Activated T-cell treated with anti-CD3 and anti-CD28 coated beads for 4 hours (primary cell): Measurements from ENCODE around the gene UBA5.
A peak's percentile ranks its signal among the peaks of the same experiment; 100 is the strongest.

Source experiments
- DNase-seq: peaks from one replicate; pipeline ENCODE4 v3.0.0-alpha.2; 2020

UBA5 gene

DNA sequence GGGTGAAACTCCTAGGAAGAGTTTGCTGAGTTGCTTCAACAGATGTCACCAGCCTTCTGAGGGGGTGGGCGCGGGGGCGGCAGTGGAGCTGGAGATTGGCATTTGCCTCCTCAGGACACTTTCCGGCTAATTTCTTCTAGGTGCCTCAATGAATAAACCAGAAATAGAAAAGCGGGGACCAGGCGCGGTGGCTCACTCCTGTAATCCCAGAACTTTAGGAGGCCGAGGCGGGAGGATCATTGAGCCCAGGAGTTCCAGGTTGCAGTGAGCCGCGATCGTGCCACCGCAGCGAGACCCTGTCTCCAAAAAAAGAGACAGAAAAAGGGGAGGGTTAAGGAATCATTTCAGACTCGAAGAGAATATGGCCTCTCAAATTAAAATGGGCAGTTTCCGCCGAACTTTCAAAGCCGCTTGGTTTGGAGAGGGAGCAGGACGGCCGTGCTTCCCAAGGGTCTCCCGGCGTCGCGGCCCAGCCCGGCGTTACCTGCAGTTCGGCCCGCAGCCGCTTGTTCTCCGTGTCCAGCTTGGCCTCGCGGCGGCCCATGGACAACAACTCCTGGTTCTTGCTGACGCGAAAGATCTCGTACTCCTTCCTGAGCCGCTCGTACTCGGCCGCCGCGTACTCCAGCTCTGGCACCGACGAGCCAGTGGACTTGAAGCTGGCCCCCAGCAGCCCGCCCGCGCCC, 61.5 kb downstream of the UBA5 start:
- peak; percentile 13 for DNase-seq

DNA sequence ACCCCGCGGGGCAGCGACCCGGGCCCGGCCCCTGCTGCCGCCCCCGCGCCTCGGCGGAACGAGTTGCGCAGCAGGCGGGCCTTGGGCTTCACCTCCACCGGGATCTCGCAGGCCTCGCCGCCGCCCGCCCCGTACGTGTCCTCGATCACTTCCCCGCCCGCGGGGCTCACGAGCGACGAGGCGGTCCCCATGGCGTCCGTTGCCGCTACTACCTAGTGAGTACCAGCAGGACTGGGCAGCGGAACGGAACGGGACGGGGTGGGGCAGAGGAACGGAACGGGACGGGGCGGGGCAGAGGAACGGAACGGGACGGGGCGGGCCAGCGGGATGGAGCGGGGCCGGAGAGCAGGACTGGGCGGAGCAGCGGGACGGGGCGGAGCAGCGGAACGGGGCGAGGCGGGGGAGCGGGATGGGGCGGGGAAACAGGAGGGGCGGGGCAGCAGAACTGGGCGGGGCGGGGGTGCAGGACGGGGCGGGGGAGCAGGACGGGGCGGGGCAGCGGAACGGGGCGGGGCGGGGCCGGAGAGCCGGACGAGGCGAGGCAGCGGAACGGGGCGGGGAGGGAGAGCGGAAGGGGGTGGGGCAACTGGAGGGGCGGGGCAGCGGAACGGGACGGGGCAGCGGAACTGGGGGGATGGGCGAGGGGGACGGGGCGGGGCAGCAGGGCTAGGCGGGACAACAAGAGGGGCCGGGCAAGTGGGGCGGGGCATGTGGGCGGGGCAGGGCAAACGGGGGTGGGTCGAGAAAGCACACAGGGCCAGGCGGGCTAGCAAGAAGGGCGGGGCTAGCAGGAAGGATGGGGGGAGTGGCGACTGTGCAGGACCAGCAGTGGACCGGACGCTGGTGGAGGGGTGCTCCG, 62.3 kb downstream of the UBA5 start, which contains the start of gene NPHP3:
TSS of gene NPHP3 (minus strand) at position 245 of the 859 bp plus-strand sequence. CDS start at position 191, 54 bp downstream.
- peak; percentile 98 for DNase-seq

DNA sequence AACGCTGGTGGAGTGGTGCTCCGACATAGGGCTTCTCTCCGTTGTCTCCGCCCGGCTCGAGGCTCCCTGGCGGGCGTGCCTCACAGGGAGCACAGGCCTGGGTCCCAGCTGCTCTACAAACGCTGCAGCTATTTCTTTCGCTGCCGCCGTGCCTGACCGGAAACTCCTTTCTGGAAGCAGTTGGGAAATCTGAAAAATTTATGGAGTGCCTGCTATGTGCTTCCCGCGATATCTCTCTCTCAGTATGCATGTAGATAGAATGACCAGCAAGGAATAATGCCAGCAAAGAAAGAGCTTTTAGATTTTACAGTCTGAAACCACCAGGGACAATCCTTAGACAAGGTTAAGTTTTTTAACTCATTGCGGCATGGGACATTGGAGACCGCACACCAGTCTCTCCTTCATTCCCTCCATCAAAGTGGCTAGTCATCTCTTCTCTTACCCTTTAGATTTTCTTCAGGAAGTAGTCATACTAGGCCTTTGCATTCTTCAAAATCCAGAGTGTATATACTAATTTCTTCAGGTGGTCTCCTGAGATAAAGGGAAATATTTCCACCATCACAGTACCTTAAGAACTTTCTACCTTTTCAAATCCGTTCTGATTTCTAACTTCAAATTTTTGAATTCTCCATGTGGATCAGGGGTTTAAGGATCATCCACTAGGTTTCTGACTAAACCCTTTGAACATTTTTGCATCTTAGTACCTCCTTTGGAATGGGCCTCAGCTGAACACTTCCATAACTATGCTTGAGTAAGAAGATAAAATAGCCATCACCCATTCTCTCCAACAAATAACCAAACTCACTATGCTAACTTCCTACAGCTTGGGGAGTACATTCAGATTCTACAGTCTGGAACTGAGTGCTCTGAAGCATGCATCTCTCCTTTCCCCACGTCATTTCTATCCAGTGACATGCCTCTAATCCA, 63.2 kb downstream of the UBA5 start:
- no peak for DNase-seq

DNA sequence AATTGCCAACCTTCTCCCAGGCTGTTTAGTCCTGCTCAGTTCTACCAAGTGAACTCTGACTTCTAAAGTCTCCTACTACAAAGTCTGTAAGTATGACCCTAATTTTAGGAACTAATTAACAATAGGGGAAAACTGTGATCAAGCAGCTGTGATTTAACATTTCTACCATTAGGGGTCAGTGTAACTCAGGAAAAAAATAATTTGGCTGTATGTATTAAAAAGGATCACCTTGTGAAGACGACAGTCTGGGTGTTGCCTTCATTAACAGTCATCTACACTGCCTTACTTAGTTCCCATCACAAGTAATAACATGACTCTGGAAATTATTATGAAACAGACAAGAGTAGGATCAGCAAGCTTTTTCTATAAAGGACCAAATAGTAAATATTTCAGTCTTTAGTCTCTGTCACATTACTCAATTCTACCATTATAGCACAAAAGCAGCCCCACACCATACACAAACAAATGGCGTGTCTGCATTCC, 66.3 kb downstream of the UBA5 start:
- no peak for DNase-seq
